Activated CD4-positive, alpha-beta T cell treated with anti-CD3 and anti-CD28 coated beads, Interleukin-2, amount 50 U/mL, for 24 hours (primary cell): ENCODE measurements around the gene NIPSNAP2.
"Not testable (repeated sequence)": the region's sequence is repeated elsewhere in the genome, so short reads cannot be mapped to it uniquely, and the experiment has no call there.

ENCODE experiments used
- DNase-seq, 2 donors: peaks; one replicate each; pipeline ENCODE4 v3.0.0-alpha.2; 2020; ENCODE audit warnings: low read depth in 1 of 2, low spot score in 1 of 2

NIPSNAP2 gene

DNA sequence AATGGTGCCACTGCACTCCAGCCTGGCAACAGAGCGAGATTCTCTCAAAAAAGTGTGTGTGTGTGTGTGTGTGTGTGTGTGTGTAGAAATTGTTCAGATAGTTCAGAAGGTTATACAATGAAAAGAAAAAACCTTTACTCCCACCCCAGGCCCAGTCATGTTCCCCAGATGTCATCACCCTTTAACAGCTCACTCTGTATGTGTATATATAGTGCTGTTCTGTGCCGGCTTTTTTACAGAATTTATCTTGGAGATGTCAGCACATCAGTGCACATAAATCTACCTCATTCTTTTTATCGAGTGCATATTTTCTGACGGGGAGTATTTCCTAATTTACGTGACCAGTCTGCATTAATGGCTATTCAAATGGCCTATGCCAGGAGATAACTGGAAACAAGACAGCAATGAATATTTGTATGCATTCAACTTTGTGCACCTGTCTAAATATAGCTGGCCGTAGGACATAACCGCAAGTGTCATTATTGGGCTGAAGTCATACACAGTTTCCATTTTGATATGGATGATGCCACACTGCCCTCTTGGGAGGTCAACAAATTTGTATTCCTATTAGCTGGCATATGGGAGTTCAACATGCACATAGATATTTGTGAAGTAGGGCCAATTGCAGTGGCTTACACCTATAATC, 11.7 kb downstream of the NIPSNAP2 start:
- DNase-seq, result no peak

DNA sequence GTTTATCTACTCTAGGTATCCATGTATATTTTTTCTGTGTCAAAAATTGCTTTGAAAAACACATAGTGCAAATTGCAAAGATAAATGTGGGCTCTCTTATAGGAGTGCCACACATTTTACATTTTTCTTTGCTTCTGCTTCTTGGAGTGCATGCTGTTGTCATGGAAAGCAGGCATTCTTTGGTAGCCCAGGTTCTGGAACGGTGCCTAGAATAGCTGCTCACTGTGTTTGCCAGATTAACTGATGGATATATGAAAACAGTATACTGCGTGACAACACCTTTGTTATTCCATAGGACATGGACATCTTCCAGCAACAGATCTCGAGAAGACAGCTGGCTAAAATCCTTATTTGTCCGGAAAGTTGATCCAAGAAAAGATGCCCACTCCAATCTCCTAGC, 13.4 kb downstream of the NIPSNAP2 start:
- no peak for DNase-seq

DNA sequence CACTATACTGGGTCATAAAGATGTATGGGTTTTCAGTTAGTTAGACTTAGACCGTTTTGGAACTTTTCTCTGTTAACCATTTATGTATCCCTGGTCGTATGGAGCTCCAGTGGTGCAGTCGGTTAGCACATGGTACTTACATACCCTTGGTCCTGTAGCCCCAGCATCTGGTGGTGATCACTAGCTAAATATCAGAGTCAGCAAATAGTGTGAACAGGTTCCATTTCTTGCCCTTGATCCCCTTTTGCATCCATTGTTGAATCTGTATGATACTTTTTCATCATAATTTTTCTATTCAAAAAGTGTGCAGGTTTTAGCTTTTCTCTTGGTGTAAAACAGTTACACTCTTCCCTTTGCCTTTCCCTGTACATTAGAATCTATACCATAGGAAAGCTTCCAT, 15.9 kb downstream of the NIPSNAP2 start:
- DNase-seq, result no peak

DNA sequence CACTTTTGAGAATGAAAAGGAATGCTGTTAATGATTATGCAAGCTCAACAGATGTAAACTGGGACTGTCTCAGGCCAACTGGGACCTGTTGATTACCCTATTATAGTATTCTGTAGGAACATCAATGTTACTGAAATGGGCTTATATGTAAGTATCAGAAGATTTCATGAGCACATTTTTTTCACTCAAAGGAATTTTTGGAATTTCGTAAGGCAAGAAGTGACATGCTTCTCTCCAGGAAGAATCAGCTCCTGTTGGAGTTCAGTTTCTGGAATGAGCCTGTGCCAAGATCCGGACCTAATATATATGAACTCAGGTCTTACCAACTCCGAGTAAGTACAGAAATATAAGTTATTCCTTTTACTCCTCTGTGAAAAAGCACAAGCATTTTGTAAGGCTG, 19.2 kb downstream of the NIPSNAP2 start:
- DNase-seq, result no peak

DNA sequence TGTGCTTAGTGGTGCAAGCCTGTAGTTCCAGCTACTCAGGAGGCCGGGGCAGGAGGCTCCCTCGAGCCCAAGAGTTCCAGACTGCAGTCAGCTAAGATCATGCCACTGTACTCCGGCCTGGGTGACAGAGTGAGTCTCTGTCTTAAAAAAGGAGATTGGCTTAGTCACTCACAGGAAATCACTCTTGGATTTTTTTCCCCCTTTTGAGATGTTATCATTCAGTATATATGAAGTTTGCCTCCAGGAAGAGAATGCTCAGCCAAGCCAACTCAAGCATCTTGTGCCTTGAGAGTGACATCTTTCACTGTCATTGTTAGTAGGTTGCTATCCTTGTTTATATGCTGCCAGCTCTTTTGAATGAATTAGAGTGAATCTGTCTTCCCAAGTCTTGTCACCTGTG, 28.0 kb downstream of the NIPSNAP2 start:
- DNase-seq, result no peak

DNA sequence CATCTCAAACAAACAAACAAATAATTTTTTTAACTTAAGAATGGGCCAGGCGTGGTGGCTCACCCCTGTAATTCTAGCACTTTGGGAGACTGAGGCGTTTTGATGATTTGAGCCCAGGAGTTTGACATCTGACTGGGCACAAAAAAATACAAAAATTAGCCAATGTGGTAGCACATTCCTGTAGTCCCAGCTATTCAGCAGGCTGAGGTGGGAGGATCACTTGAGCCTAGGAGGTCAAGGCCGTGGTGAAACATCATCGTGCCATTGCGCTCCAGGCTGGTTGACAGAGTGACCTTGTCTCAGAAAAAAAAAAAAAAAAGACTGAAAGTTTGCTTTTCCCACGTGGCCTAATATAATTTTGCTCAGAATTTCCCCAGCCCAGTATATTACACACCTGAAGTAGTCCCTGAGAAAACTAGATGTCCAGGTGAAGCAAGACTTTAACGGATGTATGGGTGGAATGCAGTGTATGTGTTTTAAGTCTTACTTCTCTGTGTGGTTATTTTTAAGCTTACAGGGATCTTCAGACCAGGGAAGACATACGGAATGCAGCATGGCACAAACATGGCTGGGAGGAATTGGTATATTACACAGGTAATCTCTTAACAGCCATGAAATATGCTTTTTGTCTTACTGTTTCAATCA, 32.6 kb downstream of the NIPSNAP2 start:
- no peak for DNase-seq

DNA sequence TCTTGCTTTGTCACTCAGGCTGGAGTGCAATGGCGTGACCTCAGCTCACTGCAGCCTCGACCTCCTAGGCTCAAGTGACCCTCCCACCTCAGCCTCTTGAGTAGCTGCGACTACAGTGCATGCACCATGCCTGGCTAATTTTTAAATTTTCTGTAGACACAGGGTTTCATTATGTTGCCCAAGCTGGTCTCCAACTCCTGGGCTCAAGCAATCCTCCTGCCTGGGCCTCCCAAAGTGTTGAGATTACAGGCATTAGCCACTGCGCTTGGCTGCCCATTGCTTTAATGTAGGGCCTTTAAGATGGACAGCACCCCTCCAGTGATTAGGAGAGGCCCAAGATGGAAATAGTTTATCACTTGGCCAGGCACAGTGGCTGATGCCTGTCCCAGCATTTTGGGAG, 39.4 kb downstream of the NIPSNAP2 start:
- no peak for DNase-seq

DNA sequence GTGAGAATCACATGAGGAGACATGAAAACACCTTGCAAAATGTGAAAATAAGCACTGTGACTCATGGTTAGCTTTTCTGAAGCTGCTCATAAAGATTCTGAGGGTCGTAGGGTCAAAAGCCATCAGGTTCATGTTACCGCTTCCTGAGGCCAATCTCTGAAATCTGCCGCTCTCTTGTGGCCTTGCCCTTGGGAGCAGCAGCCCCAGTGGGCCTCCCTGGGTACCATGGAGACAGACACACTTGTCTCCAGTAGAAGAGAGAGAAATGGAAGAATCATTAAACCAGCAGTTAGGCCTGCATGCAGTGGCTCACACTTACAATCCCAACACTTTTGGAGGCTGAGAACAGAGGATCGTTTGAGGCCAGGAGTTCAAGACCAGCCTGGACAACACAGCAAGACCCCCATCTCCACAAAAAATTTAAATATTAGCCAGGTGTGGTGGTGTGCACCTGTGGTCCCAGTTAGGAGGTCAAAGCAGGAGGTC, 42.8 kb downstream of the NIPSNAP2 start:
- no peak for DNase-seq

DNA sequence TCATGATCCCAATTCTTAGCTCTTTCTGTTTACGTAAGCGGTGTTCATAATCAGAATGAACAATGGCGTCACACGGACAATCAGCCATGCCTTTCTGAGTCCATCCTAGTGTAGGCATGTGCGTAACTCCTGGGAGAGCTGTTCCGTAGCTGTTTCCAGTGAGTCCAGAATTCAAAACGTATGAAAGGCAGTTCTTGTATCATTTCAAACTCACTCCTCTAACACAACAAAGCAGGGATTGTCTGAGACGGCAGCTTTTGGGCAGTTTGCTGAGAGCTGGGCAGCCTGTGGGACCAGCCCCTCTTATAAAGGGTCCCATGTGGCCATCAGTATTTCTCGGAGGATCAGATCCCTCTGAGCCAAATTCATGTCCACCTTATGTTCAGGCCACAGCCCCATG, 43.5 kb downstream of the NIPSNAP2 start:
- no peak for DNase-seq

DNA sequence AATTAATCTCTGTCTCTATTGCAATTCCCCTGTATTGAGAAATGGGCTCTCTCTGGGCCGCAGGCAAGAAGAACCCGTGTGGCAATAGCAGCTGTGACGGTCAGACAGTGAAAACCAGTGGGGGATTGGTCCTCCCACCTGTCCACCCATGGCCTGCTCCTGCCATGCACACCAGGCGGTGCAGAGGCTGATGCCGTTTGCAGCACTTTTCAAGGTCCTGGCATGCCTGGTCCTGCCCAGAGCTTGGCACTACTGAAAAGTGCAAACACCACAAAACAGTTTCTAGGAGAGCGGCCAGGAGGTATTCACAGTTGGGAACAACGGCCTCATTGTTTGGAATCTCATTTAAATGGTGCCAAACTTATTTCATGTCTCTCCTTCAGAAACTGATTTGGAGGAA, 45.3 kb downstream of the NIPSNAP2 start:
- DNase-seq, result no peak

DNA sequence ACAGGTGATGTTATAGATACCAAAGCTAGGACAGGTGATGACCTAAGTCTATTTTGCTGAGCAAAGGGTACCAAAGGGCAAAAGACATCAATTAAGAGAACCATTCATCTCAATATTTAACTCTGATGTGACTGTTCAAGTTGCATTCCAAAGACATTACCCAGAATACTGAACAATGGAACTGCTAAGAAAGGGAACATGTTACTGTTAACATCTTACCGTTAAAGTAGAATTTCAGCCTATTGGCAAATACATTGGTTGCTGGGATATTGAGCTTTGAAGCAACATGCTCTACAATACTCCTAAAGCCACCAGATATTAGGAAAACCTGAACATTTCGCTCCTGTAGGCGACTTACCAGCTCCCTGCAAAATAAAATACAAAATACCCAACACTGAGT, 52.6 kb downstream of the NIPSNAP2 start:
- DNase-seq, result not testable (repeated sequence)

DNA sequence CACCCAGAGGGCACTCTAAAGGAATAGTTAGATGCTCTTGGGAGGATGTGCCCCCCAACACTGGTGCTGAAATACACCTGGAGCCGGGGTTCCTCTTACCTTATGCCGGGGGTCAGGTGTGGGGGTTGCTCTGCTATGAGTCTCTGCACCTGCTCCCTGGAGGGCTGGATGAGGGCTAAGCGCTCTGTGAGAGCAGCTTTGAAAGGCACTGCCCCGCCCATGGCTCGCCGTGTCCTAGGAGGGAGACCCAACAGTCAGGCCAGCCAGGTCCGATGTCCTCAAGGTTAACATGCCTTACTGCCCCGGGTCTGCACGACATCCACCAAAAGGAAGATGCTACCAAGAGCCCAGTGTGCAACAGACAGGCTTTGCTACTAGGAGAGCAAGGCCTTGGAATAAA, 55.1 kb downstream of the NIPSNAP2 start:
- no peak for DNase-seq

DNA sequence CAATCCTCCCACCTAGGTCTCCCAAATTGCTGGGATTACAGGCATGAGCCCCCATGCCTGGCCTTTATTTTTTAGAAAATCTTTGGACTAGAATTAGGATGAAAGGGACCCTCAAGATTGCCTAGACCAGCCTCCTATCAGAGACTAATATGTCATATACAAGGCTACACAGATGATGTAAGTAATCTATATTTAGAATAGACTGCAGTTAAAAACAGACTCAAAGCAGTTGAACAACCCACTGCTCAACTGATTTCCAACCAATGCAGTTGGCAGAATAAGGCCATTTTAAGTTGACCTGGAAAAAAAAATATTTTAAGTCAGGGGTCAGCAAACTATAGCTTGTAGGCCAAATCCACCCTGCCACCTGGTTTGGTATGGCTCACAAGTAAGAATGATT, 59.1 kb downstream of the NIPSNAP2 start:
- DNase-seq, result no peak

DNA sequence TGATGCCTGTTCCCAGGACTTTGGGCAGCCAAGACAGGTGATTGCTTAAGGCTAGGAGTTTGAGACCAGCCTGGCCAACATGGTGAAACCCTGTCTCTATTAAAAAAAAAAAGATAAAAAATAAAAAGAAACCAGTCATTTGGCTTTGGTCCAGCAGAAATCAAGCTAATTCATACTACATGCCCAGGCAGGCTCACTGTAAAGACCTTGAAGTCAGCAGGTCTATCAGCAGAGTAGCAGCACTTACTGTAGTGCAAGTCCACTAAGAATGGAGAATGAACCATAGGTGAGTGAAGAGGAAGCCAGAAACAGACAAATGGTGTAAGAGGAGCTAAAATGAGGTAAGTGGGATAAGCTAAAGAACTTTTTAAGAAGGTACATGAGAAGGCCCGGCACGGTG, 62.2 kb downstream of the NIPSNAP2 start:
- no peak for DNase-seq

DNA sequence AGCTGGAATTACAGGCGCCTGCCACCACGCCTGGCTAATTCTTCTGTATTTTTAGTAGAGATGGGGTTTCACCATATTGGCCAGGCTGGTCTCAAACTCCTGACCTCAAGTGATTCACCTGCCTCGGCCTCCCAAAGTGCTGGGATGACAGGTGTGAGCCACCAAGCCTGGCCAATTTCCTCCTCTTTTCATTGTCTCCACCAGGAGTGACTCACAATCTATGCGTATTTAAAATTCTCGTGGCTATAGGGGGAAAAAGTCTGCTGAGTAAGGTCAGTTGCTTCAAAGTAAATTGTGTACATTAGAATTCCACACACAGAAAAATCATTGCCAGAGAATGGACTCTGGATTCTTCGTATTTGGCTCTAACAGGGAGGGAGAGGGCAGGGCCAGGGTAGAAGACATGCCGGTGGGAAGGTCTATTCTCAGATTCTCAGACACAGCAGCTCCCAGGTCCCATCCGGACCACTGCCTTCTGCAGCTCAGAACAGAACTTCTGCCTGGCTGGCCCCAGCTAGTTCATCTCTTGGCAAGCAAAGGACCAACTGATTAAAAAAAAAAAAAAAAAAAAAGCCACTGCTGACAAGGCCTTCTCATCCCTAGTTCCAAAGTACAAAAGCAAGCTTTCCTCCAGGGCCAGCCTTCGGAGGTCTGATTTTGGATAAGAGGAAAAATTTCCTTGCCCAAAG, 64.7 kb downstream of the NIPSNAP2 start:
- DNase-seq, result no peak

DNA sequence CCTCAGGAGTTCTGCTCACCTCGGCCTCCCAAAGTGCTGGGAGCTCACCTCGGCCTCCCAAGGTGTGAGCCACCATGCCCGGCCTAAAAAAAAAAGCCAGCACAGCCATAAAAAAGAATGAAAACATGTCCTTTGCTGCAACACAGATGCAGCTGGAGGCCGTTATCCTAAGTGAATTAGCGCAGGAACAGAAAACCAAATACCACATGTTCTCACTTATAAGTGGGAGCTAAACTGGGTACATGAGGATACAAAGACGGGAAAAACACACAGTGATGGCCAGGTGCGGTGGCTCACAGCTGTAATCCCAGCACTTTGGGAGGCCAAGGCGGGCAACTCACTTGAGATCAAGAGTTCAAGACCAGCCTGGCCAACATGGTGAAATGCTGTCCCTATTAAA, 66.0 kb downstream of the NIPSNAP2 start:
- no peak for DNase-seq

DNA sequence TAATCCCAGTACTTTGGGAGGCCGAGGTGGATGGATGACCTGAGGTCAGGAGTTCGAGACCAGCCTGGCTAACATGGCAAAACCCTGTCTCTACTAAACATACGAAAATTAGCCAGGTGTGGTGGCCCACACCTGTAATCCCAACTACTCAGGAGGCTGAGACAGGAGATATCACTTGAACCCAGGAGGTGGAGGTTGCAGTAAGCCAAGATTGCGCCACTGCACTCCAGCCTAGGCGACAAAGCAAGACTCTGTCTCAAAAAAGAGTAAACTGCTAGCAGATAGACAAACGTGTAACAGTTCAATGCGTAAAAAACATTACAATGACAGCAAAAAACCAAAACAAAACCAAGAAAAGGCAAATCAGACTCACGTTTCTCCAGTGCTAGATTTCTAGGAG, 67.2 kb downstream of the NIPSNAP2 start:
- DNase-seq, result not testable (repeated sequence)

DNA sequence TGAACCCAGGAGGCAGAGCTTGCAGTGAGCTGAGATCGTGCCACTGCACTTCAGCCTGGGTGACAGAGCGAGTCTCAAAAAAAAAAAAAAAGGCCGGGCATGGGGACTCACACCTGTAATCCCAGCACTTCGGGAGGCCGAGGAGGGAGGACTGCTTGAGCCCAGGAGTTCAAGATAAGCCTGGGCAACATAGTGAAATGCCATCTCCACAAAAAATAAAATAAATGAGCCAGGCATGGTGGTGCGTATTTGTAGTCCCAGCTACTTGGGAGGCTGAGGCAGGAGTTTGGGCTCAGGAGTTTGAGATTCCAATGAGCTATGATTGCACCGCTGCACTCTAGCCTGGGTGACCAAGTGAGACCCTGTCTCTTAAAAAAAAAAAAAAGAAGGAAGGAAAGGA, 68.2 kb downstream of the NIPSNAP2 start:
- DNase-seq, result not testable (repeated sequence)

DNA sequence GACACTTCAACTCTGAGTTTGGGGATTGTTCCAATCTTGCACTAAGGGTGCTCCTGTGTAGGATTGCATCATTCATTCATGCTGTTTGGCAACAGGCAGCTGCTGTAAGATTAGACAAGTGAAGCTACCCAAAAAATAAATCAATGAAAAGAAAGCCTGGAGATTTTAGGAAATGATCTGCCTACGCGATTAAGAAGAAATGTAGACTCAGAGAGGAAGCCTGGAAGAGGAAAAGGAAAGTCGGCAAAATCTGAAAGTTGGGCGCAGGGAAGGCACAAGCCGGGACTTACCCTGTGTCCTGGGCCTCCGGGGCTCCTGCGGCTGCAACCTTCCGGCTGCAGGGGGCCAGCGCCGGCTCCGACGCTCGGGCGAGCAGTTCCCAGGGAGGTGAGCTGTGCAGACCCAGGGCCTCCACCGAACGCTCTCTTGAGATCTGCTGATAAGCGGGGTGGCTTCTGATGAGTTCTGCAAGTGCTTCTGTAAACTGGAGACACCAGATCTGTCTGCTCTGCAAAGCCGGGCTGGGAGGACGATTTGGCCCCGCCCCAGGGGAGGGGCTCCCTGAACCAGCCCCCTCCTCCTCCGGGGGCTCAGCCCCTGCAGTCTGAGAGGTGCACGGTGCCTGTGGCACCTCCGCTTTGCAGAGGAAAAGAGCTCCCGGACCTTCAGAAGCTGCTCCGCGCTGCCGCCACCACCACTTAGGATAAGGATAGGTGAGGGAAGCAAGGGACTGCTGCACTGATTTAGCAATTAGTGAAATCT, 69.5 kb downstream of the NIPSNAP2 start:
- DNase-seq, result peak; percentile 27 to 47

DNA sequence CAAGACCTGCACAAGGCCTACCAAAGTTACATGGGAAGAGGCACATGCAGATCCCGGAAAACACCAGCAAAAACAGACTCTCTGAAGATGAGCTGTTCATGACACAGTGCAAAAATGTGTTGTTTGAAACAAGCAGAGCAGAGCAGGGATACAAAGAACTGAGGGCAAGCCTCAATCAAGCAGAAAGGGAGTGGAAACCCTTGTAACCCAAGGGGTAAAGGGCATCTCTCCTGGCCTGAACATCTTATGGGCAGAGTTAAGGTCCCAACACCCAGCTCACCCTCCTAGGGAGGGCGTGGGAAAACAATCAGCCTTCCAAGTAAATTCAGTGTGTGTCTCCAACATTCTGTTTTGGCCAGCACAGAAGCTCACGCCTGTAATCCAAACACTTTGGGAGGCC, 76.3 kb downstream of the NIPSNAP2 start:
- no peak for DNase-seq

DNA sequence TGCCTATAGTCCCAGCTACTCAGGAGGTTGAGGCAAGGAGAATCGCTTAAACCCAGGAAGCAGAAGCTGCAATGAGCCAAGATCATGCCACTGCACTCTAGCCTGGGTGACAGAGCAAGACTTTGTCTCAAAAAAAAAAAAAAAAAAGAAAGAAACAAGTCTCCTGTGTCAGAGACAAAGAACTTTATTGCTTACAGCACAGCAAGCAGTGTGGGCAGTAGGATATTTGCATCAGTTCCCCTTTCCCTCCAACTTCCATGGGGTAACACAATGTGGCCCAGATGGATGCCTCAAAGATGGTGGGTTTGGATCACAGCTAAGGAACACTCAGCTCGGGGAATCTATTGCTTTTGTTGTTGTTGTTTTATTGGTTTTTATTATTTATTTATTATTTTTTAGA, 81.4 kb downstream of the NIPSNAP2 start:
- not testable (repeated sequence) for DNase-seq
